ENCODE data around the gene SLC37A2. TPM values are rescaled to one million over a fixed set of nuclear protein-coding genes. Genes with fewer than 3 reads are reported as not detected.
A peak's percentile ranks its signal among the peaks of the same experiment; 100 is the strongest.
"Not testable (repeated sequence)": the region's sequence is repeated elsewhere in the genome, so short reads cannot be mapped to it uniquely, and the experiment has no call there.

Gene SLC37A2
- 0.07 and 0.79 TPM in 2 replicates for total RNA-seq (2014; rRNA removed; shearing (Covaris generic); ENCODE audit: low replicate concordance)

GRCh38 chr11:125062931-125063428 lies at the start of gene SLC37A2:
Gene SLC37A2 (plus strand): TSS chr11:125063305. CDS start chr11:125063368, 63 bp downstream.
- DNase-seq: peak; percentile 73
- Histone ChIP-seq H3K9me3 (no peaks in the 10 kb centered on the region), H3K36me3 (no peaks in the 10 kb centered on the region), H3K27me3 (no peaks in the 10 kb centered on the region), H3K4me3 (peak within 1 kb of the TSS; percentile 50)

- H3K36me3 ChIP-seq: peaks cover 2% of the 10 kb centered on the region
- H3K27me3 ChIP-seq: no peaks in the 10 kb centered on the region
- no peak overlapping the region for H3K4me3 ChIP-seq
- H3K9me3 ChIP-seq: peaks cover 2% of the 10 kb centered on the region; the same call in 1 of the 2 replicates
- DNase-seq: no peak
Measured at GRCh38 chr11:125016413-125016812, 46.7 kb upstream of the SLC37A2 start.

- no peaks in the 10 kb centered on the region for H3K27me3 ChIP-seq
- H3K4me3 ChIP-seq: no peak overlapping the region
- DNase-seq: no peak
- no peaks in the 10 kb centered on the region for H3K36me3 ChIP-seq
- no peaks in the 10 kb centered on the region; the same call in 1 of the 2 replicates for H3K9me3 ChIP-seq
Measured at GRCh38 chr11:125020342-125020741, 42.8 kb upstream of the SLC37A2 start.

- Histone ChIP-seq H3K27me3 (no peaks in the 10 kb centered on the region), H3K9me3 (no peaks in the 10 kb centered on the region), H3K4me3 (no peak overlapping the region), H3K36me3 (no peaks in the 10 kb centered on the region)
- no peak for DNase-seq
Measured at GRCh38 chr11:125022551-125022950, 40.6 kb upstream of the SLC37A2 start.

- DNase-seq: no peak
- no peaks in the 10 kb centered on the region for H3K27me3 ChIP-seq
- H3K9me3 ChIP-seq: 0 out of 2 replicates have a peak, but pooled peaks cover 4% of the 10 kb centered on the region
- no peaks in the 10 kb centered on the region; the same call in 1 of the 2 replicates for H3K36me3 ChIP-seq
- no peak overlapping the region for H3K4me3 ChIP-seq
Measured at GRCh38 chr11:125025968-125026367, 37.1 kb upstream of the SLC37A2 start.

GRCh38 chr11:125029431-125029830 lies 33.7 kb upstream of the SLC37A2 start:
- H3K36me3 ChIP-seq, H3K27me3 ChIP-seq, DNase-seq, H3K4me3 ChIP-seq, H3K9me3 ChIP-seq: not testable (repeated sequence)

- H3K36me3 ChIP-seq: 0 out of 2 replicates have a peak, but pooled peaks cover 5% of the 10 kb centered on the region
- H3K27me3 ChIP-seq: no peaks in the 10 kb centered on the region
- H3K9me3 ChIP-seq: peaks cover 5% of the 10 kb centered on the region; the same call in 1 of the 2 replicates
- DNase-seq: peak; percentile 5
- no peak overlapping the region for H3K4me3 ChIP-seq
Measured at GRCh38 chr11:125036933-125037332, 26.2 kb upstream of the SLC37A2 start.

GRCh38 chr11:125049164-125049792 lies 13.8 kb upstream of the SLC37A2 start:
- no peak for DNase-seq
- Histone ChIP-seq H3K4me3 (no peak overlapping the region), H3K9me3 (no peaks in the 10 kb centered on the region), H3K36me3 (peaks cover 6% of the 10 kb centered on the region; the same call in 1 of the 2 replicates), H3K27me3 (no peaks in the 10 kb centered on the region)

- no peak for DNase-seq
- no peak overlapping the region for H3K4me3 ChIP-seq
- no peaks in the 10 kb centered on the region for H3K9me3 ChIP-seq
- H3K36me3 ChIP-seq: peaks cover 3% of the 10 kb centered on the region; the same call in 1 of the 2 replicates
- H3K27me3 ChIP-seq: no peaks in the 10 kb centered on the region
Measured at GRCh38 chr11:125052047-125052446, 11.1 kb upstream of the SLC37A2 start.

GRCh38 chr11:125053167-125053566 lies 9.9 kb upstream of the SLC37A2 start:
- peaks cover 3% of the 10 kb centered on the region; the same call in 1 of the 2 replicates for H3K36me3 ChIP-seq
- no peak overlapping the region for H3K4me3 ChIP-seq
- no peaks in the 10 kb centered on the region for H3K9me3 ChIP-seq
- H3K27me3 ChIP-seq: no peaks in the 10 kb centered on the region
- no peak for DNase-seq

GRCh38 chr11:125055107-125055715 lies 7.9 kb upstream of the SLC37A2 start:
- Histone ChIP-seq H3K36me3 (peaks cover 3% of the 10 kb centered on the region; the same call in 1 of the 2 replicates), H3K27me3 (no peaks in the 10 kb centered on the region), H3K9me3 (no peaks in the 10 kb centered on the region), H3K4me3 (no peak overlapping the region)
- no peak for DNase-seq

- H3K9me3 ChIP-seq, H3K36me3 ChIP-seq, H3K4me3 ChIP-seq, DNase-seq, H3K27me3 ChIP-seq: not testable (repeated sequence)
Measured at GRCh38 chr11:125056111-125056510, 7.0 kb upstream of the SLC37A2 start.

- Histone ChIP-seq H3K9me3 (no peaks in the 10 kb centered on the region), H3K4me3 (no peak overlapping the region), H3K36me3 (peaks cover under 1% of the 10 kb centered on the region; the same call in 1 of the 2 replicates), H3K27me3 (no peaks in the 10 kb centered on the region)
- no peak for DNase-seq
Measured at GRCh38 chr11:125056931-125057692, 6.0 kb upstream of the SLC37A2 start.

GRCh38 chr11:125057693-125058016 lies 5.5 kb upstream of the SLC37A2 start:
- DNase-seq: no peak
- Histone ChIP-seq H3K9me3 (no peaks in the 10 kb centered on the region), H3K4me3 (no peak overlapping the region), H3K36me3 (no peaks in the 10 kb centered on the region), H3K27me3 (no peaks in the 10 kb centered on the region)

GRCh38 chr11:125061281-125061680 lies 1.8 kb upstream of the SLC37A2 start:
- Histone ChIP-seq H3K27me3 (no peaks in the 10 kb centered on the region), H3K9me3 (no peaks in the 10 kb centered on the region), H3K36me3 (no peaks in the 10 kb centered on the region), H3K4me3 (no peak overlapping the region)
- no peak for DNase-seq

- DNase-seq: no peak
- no peaks in the 10 kb centered on the region for H3K9me3 ChIP-seq
- no peaks in the 10 kb centered on the region for H3K27me3 ChIP-seq
- peak overlapping the region; percentile 50 for H3K4me3 ChIP-seq
- H3K36me3 ChIP-seq: no peaks in the 10 kb centered on the region
Measured at GRCh38 chr11:125062218-125062930, 731 bp upstream of the SLC37A2 start.

Measured in MG63 (cell line).